RWPE1 (cell line): Measurements from ENCODE around the gene TECPR2.

Source experiments
- CTCF ChIA-PET: fragments of 350-600 bp; sonication (Branson Sonifier 250); formaldehyde crosslinking; extraction: SDS; loops from one replicate; lab custom pipeline; 2021; lab: Yijun Ruan, JAX
- POLR2A ChIA-PET: fragments of 400-600 bp; formaldehyde crosslinking; extraction: SDS; loops from one replicate; lab custom pipeline; 2020; ENCODE audit warnings: antibody characterized with exemption; ENCODE audit not compliant: low non-redundant PET; lab: Yijun Ruan, JAX
- DNase-seq: peaks from one replicate; pipeline ENCODE4 v3.0.0; 2012; ENCODE audit warnings: low spot score
- H3K27ac ChIP-seq: fragments of 450-650 bp; 2 replicates; pipeline ENCODE4 v1.5.1; 2017
- TF ChIP-seq, protein P1 (sequence below): fragments of 450-650 bp; conservative IDR thresholded peaks from 2 replicates; pipeline ENCODE4 v1.5.1; 2017; ENCODE audit warnings: low read depth, mild to moderate bottlenecking

Gene TECPR2

DNA sequence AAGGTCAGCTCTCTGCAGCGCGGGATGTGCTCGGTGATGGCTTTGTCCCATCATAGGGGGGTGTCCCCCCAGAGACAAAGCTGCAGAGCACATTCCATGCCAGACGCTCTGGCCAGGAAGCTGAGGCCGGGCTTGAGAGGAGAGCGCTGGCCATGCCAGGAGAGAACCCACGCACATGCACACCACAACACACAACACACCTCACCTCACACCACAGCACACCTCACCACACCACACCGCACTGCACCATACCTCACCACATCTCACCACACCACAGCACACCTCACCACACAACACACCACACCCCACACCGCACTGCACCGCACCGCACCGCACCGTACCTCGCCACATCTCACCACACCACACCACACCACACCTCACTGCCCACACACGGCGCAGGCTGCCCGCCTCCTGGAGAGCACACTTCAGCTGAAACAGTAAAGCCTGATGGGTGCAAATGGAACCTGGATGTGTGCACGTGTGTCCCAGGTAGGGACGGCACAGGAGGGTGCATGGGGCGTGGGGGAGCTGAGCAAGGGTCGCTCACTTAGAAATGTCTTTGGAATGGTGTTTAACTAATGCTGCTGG is 136.0 kb downstream of the TECPR2 start:
- ChIA-PET POLR2A (no interaction called here), CTCF (interaction anchor here (0.5 to 1.8 kb wide), 3 partner anchors 9 to 337 kb away, joined by 3 to 8 read pairs (median 6); no protein-coding TSS in a partner anchor)
- peak overlapping the region; percentile 100 for H3K27ac ChIP-seq
- TF ChIP-seq, protein P1, sequence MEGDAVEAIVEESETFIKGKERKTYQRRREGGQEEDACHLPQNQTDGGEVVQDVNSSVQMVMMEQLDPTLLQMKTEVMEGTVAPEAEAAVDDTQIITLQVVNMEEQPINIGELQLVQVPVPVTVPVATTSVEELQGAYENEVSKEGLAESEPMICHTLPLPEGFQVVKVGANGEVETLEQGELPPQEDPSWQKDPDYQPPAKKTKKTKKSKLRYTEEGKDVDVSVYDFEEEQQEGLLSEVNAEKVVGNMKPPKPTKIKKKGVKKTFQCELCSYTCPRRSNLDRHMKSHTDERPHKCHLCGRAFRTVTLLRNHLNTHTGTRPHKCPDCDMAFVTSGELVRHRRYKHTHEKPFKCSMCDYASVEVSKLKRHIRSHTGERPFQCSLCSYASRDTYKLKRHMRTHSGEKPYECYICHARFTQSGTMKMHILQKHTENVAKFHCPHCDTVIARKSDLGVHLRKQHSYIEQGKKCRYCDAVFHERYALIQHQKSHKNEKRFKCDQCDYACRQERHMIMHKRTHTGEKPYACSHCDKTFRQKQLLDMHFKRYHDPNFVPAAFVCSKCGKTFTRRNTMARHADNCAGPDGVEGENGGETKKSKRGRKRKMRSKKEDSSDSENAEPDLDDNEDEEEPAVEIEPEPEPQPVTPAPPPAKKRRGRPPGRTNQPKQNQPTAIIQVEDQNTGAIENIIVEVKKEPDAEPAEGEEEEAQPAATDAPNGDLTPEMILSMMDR: no peak
- DNase-seq: no peak

DNA sequence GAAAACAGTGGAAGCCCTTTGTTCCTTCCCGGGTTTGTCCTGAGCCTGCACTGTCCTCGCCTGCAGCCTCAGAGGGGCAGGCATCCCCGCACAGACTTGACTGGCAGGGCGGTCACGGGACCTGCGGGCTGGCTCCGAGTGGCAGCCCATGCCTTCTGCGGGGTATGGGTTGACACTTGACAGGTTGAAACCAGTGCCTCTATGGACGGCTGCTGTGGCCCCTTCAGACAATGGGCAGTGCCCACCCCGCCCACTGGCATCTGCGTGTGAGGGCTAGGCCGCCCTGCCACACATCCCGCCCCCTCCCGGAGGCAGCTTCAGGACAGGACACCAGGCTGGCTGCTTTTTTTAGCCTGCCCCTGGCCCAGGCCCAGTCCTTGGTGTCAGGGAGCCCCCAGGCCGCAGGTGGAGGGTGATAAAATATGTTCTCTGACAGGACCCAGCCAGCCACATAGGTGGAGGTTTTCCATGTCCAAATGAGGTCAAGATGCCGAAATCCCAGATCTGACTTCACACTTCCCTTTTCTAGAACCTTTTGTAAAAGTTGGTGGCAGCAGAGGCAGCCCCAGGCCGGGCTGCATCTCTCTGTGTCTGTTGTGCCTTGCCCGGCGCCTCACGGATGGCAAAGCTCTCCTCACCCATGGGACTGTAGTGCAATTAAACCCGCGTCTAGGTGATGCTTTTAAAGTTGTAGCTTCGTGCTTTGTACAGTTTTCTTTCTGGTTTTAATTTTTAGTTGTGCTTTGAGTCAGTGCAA is 136.8 kb downstream of the TECPR2 start:
- H3K27ac ChIP-seq: peak overlapping the region; percentile 100
- TF ChIP-seq, protein P1: no peak
- ChIA-PET CTCF (interaction anchor here (0.5 to 1.8 kb wide), 3 partner anchors 9 to 338 kb away, joined by 3 to 8 read pairs (median 3); no protein-coding TSS in a partner anchor), POLR2A (no interaction called here)
- no peak for DNase-seq

GRCh38 chr14:102500158-102500662 is 137.5 kb downstream of the TECPR2 start:
- H3K27ac ChIP-seq: peak overlapping the region; percentile 100
- peak; percentile 85 for DNase-seq
- ChIA-PET CTCF (interaction anchor here (0.6 to 1.8 kb wide), 4 partner anchors 8 to 1010 kb away, joined by 3 to 8 read pairs (median 4); no protein-coding TSS in a partner anchor), POLR2A (no interaction called here)
- TF ChIP-seq, protein P1: no peak

- peak overlapping the region; percentile 100 for H3K27ac ChIP-seq
- TF ChIP-seq, protein P1: no peak
- POLR2A ChIA-PET: no interaction called here
Measured at GRCh38 chr14:102500713-102501112, 138.0 kb downstream of the TECPR2 start.

DNA sequence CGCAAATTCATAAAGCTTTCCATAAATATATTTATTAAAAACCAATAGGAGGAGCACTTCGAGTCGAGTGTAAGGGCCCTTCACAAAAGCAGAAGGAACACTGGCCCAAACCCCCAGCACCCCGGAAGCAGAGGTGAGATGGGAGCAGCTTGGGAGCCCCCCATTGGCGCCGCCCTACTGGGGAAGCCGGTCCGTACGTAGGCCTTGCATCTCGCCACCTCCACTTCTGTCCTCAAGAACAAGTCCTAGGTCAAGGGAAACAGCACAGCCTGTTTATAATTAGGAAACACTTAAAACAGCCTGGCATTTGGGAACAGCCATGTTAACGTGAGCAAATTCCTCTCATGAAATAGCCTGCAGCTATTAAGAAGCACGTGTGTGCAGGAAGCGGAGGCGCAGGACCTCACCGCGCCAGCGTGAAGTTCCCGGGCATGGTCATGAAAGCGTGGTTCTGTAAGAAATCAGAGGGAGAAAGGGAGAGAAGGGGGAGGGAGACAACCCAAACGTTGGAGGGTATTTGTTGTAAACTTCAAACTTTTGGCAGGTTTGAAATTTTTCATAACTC is 139.1 kb downstream of the TECPR2 start:
- POLR2A ChIA-PET: no interaction called here
- no peak for DNase-seq
- TF ChIP-seq, protein P1: no peak
- CTCF ChIA-PET: interaction anchor here (0.6 to 0.9 kb wide), 2 partner anchors 65 to 73 kb away, joined by 3 to 9 read pairs; no protein-coding TSS in a partner anchor
- peak overlapping the region; percentile 100 for H3K27ac ChIP-seq

More at GRCh38 chr14:102500713-102501112, 138.0 kb downstream of the TECPR2 start:
- CTCF ChIA-PET: interaction anchor here (0.6 to 1.8 kb wide), 4 partner anchors 7 to 1010 kb away, joined by 3 to 8 read pairs (median 4); no protein-coding TSS in a partner anchor
- DNase-seq: no peak

DNA sequence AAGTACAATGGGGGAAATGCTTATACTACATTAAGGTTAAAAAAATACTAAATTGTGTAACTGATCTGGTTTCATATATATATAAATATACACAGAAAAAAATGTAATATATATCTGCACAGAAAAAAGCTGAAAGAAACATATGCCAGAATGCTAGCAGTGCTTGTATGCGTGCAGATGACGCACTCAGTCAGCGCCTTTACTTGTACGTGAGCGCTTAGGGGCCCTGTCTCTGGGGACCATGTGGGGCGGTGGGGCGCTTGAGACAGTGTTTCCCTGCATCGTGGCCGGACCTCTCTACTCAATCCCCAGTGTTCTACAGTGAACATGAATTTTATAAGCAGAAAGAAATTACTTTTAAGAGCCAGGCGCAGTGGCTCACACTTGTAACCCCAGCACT is 139.8 kb downstream of the TECPR2 start:
- TF ChIP-seq, protein P1: no peak
- H3K27ac ChIP-seq: peak overlapping the region; percentile 100
- POLR2A ChIA-PET: interaction anchor here (0.6 kb wide), 1 partner anchor 12 kb away, joined by 5 read pairs; no protein-coding TSS in a partner anchor
- DNase-seq: no peak
- CTCF ChIA-PET: interaction anchor here (0.6 kb wide), 1 partner anchor 66 kb away, joined by 5 read pairs; no protein-coding TSS in a partner anchor
